ENCODE measurements around the gene DEFB113.
"Not testable (repeated sequence)": the region's sequence is repeated elsewhere in the genome, so short reads cannot be mapped to it uniquely, and the experiment has no call there.

Gene DEFB113, protein sequence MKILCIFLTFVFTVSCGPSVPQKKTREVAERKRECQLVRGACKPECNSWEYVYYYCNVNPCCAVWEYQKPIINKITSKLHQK

DNA sequence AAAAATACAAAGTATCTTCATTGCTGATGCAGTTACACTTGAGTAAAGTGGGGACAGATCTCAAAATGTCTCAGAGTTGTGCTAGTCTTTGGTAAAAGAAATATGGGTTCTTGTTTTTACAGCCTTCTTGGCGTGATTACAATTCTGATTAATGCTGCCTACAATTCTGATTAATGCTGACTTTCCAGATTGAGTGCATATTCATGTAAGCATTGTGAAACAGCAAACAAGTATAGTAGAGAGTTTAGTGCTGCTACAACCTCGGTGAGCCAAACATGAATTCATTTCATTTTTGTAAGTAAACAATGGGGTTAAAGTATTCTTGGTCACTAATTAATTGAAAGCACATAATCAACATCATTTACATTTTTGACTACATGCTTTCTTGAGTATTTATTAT is at the start of gene DEFB113:
Gene DEFB113, minus strand, starts transcription at position 21 of the 400 bp plus-strand sequence. Its CDS starts 0 bp downstream, at position 21.
- DNase-seq: no peak

DNA sequence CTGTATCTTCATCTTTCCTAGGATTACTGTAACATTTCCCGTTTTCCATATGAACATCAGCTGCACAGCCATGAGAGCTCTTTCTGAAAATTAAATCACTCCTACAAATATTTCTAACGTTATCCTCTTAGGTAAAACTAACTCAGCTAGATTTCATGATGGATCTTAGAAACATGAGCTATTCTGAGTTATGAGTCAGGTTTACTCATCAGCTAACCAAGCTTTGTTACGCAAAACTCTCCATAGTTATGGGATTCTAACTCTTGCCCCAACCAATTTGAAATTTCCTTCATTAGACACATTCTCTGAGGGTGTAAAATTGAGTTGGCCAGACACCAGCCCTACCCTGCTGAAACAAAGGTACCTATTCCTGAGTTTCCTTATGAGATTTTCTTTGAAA is 38.4 kb upstream of the DEFB113 start:
- DNase-seq: no peak

GRCh38 chr6:50003139-50003538 is 33.7 kb upstream of the DEFB113 start:
- no peak for DNase-seq

- no peak for DNase-seq
These were observed 25.9 kb upstream of the DEFB113 start for GRCh38 chr6:49995278-49995677.

- DNase-seq: no peak
These were observed 19.5 kb upstream of the DEFB113 start for GRCh38 chr6:49988900-49989299.

DNA sequence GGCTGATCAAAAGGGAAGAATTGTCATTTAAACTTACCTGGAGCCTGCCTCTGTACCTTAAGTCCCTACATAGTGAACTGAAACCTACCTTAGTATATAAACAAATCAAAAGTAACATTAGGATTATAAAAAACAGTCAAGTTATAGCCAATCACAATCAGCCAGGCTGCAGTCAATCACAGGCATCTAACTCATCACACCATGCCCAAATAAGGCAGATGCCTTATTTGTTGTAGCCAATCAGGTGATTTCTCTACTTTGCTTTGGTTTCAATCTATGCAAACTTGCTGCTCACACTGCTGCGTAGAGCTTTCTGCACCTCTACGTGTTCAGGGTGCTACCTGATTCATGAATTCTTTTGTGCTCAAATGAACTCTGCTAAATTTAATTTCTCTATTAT is 18.3 kb upstream of the DEFB113 start:
- no peak for DNase-seq

DNA sequence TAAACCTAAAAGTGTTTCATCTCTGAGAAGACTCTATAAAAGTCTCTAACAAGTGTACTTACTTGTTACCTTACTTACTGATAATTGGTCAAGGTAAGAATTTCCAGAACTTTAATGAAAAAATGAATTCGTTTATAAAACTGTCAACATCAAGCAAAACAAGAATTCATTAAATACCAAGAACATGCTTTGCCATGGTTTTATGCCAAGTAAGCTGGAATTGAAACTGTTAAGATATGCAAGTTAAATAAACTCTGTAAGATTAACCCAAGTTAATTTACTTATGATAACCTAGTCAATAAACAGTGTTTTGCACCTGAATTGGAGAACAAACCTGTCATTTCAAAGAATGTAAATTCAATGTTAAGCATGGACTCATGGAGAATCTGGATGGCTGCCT is 17.1 kb upstream of the DEFB113 start:
- DNase-seq: no peak

- no peak for DNase-seq
These were observed 12.6 kb upstream of the DEFB113 start for GRCh38 chr6:49982046-49982445.

DNA sequence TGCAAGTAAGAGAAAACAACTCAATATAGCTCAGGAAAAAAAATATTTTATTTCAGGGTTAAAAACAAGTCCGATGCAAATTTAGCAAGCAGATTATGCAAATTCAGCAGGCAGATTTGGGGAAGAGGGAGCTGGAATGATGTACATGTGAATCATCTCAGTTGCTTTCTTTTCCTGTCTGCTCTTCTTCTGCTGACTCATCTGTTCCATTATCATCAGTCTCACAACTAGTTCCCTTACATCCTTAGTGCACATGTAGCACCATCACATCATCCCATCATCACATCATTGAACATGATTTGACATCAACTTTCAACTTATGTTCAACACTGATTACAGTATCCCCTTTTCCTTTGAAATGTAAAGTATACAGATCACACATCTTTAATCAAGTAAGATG is 11.5 kb upstream of the DEFB113 start:
- peak; percentile 3 for DNase-seq

- no peak for DNase-seq
These were observed 10.2 kb upstream of the DEFB113 start for GRCh38 chr6:49979584-49979983.

DNA sequence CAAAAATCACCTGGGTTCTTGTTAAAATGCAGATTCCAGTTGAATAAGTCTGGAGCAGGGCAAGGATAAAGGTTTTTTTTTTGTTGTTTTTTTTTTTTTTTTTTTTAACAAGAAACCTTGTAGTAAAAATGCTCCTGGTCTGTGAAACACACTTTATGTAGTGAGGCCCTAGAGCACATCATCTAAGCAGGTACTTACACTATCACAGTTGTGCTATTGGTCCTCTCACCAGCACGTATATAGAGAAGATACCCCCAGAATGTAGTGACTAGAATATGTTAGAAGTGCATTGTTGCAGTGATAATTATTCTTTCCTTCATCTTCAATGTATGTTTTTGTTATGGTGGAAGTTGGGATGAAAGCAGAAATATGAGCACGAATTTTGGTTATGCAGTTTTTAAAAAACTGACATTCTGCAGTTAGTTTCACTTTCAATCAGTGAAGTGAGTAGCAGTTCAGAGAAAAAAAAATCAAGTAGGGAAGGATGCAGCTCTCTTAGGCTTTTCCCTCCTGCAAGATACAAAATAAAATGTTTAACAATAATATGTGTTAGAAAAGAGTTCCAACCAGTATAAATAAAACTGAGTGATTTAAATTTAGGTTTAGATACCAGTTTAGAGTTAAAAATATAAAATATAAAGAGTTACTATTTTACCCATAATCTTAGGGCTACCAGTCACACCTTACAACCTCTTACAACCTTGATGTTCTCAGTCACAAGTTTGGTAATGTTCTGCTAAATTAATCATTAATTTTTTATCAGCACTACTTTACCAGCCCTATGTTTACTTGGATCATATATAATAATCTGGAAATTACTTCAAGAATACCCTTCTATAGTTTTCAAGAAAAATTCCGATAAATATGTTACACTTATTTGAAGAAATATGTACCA is 9.2 kb upstream of the DEFB113 start:
- DNase-seq: peak; percentile 7

DNA sequence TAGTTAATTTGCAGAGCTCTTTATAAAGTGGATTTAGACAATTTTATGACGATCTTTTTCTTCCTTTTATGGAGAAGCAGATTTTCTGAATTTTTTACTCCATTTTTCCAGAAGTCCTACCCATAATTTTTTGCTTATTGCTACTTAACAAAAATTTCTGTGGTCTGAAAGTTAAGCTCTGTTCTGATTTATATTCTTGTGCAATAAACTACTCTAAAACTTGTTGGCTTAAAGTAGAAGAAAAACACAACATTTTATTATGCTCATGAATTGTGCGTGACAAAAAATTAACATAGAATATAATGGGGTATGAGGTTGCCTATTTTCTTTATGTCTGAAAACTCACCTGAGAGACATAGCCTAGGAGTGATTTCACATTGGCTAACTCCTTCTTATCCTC is 2.6 kb downstream of the DEFB113 start:
- DNase-seq: no peak

GRCh38 chr6:49966334-49966733 is 3.1 kb downstream of the DEFB113 start:
- DNase-seq: no peak

DNA sequence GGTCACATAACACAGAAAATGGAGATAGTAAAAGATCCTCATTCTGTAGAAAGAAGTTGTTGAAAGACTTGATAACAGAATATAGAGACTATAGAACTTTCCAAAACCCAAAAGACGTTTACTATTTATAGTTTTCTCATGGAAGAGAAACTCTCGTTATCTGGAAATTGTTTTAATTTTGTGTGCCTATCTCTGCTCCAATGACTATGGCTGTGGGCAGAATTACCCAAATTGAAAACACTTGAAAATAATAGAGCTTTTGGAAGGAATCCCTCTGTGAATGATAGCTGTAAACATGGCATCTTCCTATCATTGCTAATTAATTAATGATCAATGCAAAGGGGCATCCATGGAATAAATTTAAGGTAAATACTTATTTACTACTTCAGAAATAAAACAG is 5.4 kb downstream of the DEFB113 start, which contains the start of gene DEFB114:
Gene DEFB114, minus strand, starts transcription at position 101 of the 400 bp plus-strand sequence. Its CDS starts 59 bp downstream, at position 42.
- DNase-seq: no peak

GRCh38 chr6:49958180-49958579 is 11.2 kb downstream of the DEFB113 start:
- DNase-seq: no peak

- no peak for DNase-seq
These were observed 13.6 kb downstream of the DEFB113 start for GRCh38 chr6:49955847-49956246.

- DNase-seq: no peak
These were observed 17.5 kb downstream of the DEFB113 start for GRCh38 chr6:49951926-49952325.

GRCh38 chr6:49950415-49950751 is 19.0 kb downstream of the DEFB113 start:
- DNase-seq: no peak

- no peak for DNase-seq
These were observed 20.4 kb downstream of the DEFB113 start for GRCh38 chr6:49949062-49949461.

- no peak for DNase-seq
These were observed 22.6 kb downstream of the DEFB113 start for GRCh38 chr6:49946835-49947234.

DNA sequence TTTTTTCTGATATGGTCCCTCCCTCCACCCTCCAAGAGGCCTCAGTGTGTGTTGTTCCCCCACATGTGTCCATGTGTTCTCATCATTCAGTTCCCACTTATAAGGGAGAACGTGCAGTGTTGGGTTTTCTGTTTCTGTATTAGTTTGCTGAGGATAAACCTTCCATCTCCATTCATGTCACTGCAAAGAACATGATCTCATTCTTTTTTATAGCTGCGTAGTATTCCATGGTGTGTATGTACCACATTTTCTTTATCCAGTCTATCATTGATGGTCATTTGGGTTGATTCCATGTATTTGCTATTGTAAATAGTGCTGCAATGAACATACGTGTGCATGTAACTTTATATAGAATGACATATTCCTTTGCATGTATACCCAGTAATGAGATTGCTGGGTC is 25.4 kb downstream of the DEFB113 start:
- DNase-seq: not testable (repeated sequence)

- DNase-seq: no peak
These were observed 29.4 kb downstream of the DEFB113 start for GRCh38 chr6:49939993-49940498.

GRCh38 chr6:49937811-49938210 is 31.6 kb downstream of the DEFB113 start:
- no peak for DNase-seq

GRCh38 chr6:49937017-49937416 is 32.4 kb downstream of the DEFB113 start:
- DNase-seq: no peak
